GM18508 (cell line): Measurements from ENCODE around the gene SSBP3.

Experiments used
- ATAC-seq: cut with Tn5 transposase; IDR thresholded peaks from one replicate; pipeline ENCODE4 v1.9.1; 2021; ENCODE audit warnings: moderate number of reproducible peaks; ENCODE audit not compliant: insufficient read depth, unreplicated experiment

SSBP3 gene

GRCh38 chr1:54315099-54315498, 91.1 kb downstream of the SSBP3 start:
- no peak for ATAC-seq

DNA sequence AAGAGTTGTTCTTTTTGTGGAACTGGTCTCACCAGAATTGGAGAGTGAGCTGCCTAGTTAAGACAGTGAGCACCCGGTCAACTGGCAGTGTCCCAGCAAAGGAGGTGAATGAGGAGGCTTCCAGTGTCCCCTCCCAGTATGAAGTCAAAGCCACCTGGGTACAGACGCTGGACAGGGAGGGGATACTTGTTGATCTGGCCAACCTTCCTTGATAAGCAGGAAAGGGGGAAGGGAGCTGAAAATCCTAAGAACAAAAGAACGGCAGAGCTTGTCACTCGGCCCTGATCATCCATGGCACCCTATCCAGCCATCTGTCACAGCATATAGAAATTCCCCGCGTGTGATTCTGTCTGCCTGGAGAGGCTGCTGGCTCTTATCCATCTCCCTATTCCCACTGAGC, 91.5 kb downstream of the SSBP3 start:
- no peak for ATAC-seq

DNA sequence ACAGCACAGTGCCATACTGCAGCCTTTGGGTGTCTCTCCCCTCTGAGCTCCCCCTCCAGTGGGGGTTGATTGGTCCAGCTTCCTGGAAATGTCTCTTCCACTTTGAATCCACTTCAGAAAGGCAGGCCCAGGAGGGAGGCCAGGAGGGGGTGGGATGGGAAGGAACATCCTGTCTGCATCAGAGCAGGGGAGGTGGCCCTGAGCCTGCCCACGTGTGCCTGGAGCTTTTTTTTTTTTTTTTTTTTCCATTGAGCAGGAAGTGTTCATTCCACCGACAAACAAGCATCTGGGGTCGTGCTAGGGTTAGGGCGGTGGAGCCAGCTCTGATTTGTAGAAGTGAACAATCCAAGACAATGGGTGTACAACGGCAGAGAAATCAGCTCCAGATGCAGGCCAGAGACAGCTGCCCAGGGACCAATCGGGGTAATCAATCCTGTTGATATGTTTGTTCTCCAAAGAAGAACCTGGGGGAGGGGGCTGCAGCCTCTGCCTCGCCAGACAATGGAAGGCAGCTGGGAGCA, 93.3 kb downstream of the SSBP3 start:
- no peak for ATAC-seq

GRCh38 chr1:54311506-54311905, 94.7 kb downstream of the SSBP3 start:
- no peak for ATAC-seq

- ATAC-seq, result no peak
These were observed 95.5 kb downstream of the SSBP3 start for GRCh38 chr1:54310439-54311328.

DNA sequence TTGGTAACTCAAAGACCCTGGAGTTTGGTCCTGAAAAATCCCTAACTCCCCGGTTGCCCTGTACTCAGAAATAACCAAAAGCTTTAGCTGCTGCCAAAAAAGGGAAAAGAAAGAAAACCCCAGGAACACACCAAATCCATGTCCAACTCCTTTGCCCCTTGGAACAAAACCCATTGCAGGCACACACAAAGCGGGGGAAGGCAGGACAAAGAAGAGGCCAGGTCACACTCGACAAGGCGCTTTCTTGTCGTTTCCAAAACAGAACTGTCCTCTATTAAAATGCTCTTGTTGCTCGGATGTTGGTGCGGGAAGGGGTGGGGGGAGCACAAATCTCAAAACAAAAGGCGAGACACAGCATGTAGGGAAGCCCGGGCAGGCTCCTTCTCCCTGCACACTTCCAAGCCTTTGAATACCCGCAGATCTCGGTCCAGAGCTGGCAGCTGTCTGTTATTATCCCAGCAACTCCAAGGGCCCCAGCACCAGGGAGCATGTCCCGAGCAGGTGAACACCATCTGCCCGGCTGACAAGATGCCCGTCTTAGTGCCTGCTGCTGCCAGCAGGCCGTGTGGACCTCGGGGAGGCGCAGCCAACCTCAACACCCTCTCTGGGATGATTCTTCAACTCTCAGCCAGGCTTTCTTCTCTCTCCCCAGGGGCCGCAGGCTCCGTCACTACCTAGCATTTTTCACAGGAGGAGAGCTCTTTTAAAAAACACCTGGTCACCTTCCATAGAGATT, 96.4 kb downstream of the SSBP3 start:
- ATAC-seq, result no peak

- no peak for ATAC-seq
These were observed 98.9 kb downstream of the SSBP3 start for GRCh38 chr1:54307305-54307704.

DNA sequence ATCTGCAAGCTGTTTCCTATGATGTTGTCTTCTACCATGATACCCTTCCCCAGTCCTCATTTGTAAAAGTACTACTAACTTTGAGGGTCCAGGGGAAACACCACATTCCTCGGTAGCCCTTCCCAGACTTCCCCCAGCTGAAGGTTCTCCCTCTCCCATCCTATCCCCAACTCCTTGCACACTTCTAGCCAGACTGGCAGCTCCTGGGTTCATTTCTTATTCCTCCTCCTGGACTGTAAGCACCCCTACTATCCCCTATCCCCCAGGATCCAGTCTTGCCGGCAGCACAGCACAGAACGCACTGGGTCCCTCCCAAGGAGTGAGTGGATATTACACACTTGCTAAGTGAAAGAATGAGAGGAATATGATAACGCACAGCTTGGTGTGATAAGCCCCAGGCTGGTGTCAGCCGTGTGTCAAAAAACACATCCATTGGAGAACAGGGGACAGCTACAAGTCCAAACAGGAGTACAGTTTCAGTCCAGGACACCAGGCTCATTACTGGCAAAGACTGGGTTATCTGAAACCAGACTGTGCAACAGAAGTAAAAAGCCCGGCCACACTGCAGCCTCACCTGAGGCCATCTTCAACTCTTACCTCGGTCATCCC, 100.2 kb downstream of the SSBP3 start:
- no peak for ATAC-seq

DNA sequence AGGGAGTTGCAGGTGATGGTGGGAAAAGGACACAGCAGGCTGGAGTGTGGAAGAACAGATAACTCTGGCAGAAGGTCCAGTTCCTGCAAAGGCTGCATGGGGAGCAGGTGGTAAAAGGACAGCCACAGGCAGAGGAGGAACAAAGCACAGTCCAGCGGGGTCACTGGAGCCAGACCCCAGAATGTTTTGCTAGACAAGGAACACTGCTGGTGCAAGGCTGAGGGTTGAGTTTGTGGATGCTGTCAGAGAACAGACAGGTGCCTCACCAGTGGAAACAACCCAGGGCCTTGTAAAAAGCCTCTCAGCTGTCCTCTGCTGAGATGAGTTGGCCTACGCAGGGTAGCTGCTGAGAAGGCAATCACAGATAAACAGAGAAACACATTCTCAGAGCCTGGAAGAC, 101.7 kb downstream of the SSBP3 start:
- no peak for ATAC-seq

- ATAC-seq, result no peak
These were observed 103.0 kb downstream of the SSBP3 start for GRCh38 chr1:54302951-54303843.

GRCh38 chr1:54302549-54302948, 103.6 kb downstream of the SSBP3 start:
- no peak for ATAC-seq

DNA sequence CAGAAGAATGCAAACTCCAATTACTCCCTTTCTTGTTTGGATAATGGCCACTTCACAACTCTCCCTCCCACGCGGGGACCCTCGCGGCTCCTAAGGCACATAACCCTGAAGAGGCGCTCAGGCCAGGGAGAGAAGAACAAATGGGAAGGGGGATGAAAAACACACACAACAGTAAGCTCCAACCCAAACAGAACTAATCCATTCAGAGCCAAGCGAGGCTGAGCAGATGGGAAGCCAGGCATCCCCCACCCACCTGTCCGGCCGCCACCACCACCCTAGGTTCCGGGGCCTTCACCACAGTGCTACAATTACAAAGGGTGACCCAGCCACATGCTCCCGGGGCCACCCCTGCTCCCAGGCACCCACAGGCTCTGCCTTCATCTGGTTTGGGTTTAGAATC, 104.7 kb downstream of the SSBP3 start:
- no peak for ATAC-seq

GRCh38 chr1:54300401-54300800, 105.8 kb downstream of the SSBP3 start:
- ATAC-seq, result no peak

- no peak for ATAC-seq
These were observed 107.2 kb downstream of the SSBP3 start for GRCh38 chr1:54299037-54299436.

DNA sequence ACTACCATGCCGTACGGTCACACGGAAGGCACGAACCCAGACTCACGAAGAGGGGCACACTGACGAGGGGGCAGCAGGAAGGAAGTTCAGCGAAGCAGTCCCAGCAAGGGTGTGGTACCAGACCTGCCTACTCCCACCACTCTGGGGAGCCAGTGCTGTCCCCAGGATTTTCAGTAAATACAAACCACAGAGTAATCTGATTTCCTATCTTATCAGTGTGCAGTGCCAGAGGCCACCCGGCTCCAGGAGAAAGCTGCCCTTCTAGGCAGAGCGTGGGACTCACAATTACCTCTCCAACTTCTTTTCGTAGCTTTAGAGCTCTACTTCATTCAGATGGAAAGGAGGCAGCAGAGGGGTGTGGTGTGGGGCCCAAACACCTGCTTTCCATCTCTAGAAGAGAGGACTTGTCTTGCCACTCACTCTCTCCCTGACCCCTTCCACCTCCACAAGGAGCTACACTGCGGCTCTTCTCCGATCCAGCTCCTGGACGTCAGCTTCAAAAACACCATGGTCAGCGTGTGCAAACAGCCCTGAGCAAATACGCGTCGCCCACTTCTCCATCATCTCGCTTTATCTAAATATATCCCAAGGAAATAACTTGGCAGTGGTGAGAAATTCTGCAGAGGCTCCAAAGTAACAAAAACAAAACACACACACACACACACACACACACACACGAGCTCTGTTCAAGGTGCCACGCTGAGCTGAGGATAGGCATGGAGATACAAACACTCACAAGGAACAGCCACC, 107.7 kb downstream of the SSBP3 start:
- ATAC-seq, result no peak

- no peak for ATAC-seq
These were observed 108.5 kb downstream of the SSBP3 start for GRCh38 chr1:54297596-54298283.

DNA sequence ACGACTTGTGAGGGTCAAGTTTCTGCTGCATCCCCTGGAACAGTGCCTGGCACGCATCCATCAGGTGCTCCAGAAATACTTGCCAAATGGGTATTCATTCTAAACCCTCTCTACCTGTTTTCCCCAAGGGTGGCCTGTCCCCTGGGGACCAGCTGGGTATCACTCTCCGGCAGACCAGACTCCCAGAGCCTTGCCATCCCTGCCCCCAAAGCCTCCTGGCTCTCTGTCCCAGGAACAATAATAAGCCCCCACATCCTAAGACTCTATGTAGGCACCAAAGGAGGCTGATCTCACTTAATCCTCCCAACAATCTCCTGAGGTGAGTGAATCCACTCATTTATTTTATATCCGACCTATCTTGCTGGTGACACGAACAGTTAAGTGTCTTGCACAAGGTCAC, 109.5 kb downstream of the SSBP3 start:
- no peak for ATAC-seq

DNA sequence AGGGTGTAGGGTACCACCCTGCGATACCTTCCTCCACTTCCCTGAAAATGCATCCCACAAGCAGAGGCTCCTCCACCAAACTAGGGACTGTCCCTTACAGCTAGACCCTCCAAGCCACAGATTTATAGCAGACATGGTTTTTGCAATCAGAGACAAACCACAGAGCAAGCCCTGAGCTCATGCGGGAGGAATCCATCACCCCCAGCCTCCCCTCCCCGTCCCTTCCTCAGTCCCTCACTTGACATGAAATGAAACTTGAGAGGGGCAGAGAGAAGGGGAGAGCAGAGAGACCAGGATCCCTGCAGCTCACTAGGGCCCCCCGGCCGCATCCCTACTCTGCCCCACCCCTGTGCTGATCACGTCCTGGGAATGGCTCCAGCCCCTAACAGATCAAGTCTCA, 111.3 kb downstream of the SSBP3 start:
- ATAC-seq, result no peak
